ENCODE measurements around the gene GSDME.
"Not testable (repeated sequence)": the region's sequence is repeated elsewhere in the genome, so short reads cannot be mapped to it uniquely, and the experiment has no call there.

Gene GSDME

GRCh38 chr7:24757353-24758275 lies at the start of gene GSDME:
Gene GSDME, minus strand, starts transcription at chr7:24757464. Its CDS starts 7,690 bp downstream, at chr7:24749774.
- DNase-seq, result peak; percentile 66

GRCh38 chr7:24802300-24802699 lies 45.0 kb upstream of the GSDME start:
- DNase-seq, result no peak

DNA sequence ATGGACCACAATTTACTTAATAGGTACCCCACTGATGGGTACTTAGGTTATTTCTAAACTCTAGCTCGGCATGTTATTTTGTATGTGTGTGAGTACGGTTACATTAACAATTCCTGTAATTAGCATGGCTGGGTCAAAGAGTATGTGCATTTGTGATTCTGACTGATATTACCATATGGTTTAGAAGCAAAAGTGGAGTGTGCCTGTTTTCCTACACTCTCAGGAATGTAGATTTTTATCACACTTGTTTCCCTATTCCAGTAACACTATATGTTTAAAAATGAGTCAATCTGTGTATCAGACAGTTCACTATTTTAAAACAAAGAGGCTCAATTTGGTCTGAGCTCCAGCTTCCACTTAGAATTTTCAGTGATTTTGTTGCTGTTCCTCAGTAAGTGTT lies 44.6 kb upstream of the GSDME start:
- DNase-seq, result no peak

- no peak for DNase-seq
Measured at GRCh38 chr7:24800667-24801066, 43.4 kb upstream of the GSDME start.

DNA sequence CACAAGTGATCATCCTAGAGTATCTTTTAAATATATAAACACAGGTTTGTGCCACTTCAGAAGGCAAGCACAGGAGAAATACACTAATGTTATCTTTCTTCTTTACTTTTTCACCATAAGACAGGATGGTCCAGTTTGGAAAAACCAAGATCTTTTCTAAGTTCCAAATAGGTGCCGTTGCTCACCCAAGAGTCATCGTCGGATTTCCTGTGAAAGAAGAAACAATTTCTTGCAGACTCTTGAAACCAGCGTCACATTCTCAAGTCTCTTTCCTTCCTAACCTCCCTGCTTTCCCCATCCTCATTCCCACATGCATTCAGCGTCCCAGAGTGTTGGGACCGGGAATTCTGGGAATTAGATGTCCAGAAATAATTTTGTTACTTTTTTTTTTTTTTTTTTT lies 42.8 kb upstream of the GSDME start:
- no peak for DNase-seq

DNA sequence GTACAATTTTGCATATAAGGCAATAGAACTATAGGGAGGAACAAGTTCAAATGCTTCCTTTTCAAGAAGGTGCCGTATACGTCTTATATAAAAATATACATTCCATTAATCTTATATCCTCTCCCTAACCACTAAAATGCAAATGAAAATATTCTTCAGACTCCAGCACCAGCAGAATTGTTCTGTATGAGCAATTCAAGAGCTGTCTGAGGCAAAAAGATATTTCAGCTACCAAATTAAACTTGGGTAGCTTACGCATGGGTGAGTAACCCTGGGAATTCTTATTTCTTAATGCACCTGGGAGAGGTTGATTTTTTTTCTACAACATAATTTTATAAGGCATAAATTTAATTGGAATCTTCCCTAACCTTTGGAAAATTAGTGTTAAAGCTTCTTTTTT lies 42.2 kb upstream of the GSDME start:
- DNase-seq, result no peak

- DNase-seq, result no peak
Measured at GRCh38 chr7:24798261-24798660, 41.0 kb upstream of the GSDME start.

- DNase-seq, result no peak
Measured at GRCh38 chr7:24797270-24797669, 40.0 kb upstream of the GSDME start.

DNA sequence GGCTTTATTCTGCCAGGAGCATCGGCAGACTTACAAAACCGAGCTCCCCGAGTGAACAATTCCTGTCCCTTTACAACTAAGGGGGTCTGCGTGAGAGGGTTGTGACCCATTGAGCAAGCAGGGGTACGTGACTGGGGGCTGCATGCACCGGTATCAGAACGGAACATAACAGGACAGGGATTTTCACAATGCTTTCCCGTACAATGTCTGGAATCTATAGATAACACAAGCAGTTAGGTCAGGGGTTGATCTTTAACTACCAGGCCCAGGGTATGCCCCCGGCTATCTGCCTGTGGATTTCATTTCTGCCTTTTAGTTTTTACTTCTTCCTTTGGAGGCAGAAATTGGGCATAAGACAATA lies 38.1 kb upstream of the GSDME start:
- no peak for DNase-seq

GRCh38 chr7:24794751-24795406 lies 37.6 kb upstream of the GSDME start:
- DNase-seq, result not testable (repeated sequence)

DNA sequence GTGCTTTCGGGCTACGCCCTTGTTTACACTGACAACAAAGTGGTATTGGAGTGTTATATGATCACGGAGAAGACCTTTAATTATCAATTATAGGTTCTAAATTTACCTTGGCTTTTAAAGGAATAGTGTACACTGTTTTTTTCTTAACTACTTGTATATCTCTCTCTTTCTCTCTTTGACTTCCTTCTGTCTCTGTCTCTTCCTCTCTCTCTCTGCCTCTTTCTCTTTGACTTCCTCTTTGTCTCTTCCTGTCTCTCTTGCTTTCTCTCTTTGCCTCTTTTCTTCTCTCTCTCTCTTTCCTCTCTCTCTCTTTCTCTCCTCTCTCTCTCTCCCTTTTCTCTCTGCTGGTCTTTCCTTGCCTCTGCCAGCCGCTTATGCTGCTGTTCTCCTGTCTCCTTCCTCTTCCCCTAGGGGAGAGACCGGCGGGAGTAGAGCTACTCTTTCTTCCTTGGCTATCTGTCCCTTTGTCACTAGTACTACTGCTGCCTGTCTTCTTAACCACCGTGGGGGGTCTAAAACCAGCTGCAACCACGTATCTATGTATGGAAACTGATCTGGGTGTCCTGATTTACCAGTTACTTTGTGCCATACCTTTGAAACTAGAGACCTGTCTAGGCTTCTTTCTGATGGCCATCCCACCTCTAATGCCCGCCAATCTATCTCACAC lies 36.9 kb upstream of the GSDME start:
- no peak for DNase-seq

DNA sequence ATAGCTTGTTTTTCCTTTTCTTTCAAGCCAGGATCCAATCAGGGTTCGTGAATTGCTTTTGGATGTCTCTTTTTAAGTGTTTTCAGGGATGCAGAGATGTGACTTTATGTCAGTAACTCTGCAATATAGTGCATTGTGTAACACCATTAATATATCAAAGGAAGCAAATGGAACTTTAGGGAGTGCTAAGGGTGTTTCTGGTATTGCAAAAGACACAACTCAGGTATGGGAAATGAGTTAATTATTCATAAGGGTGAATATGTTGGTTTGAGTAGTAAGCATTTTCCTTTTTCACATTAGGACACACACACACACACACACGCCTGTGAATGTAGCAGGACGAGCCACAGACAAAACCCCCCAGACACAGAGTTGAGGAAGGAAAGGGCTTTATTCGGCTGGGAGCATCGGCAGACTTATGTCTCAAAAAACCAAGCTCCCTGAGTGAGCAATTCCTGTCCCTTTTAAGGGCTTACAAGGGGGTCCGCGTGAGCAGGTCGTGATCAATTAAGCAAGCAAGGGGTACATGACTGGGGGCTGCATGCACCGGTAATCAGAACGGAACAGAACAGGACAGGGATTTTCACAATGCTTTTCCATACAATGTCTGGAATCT lies 31.8 kb upstream of the GSDME start:
- DNase-seq, result no peak

- DNase-seq, result no peak
Measured at GRCh38 chr7:24788075-24788474, 30.8 kb upstream of the GSDME start.

DNA sequence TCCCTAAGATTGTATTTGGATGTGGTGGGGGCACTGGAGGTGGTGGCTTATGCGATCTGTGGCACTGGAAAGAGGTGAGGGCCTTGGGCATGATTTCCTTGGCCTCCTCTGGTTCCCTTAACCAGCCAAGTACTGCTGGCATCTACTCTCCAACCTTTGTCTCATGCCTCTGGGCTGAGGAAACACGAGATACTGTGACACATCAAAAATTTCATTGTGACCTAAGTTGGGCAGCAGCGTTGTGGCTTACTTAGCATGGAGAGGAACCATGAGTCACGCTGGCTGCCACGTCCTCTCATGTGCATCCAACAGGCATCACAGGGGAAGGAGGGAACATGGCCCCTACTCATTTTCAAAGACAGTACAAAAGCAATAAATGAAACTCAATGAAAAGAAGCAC lies 29.7 kb upstream of the GSDME start:
- DNase-seq, result peak; percentile 58

DNA sequence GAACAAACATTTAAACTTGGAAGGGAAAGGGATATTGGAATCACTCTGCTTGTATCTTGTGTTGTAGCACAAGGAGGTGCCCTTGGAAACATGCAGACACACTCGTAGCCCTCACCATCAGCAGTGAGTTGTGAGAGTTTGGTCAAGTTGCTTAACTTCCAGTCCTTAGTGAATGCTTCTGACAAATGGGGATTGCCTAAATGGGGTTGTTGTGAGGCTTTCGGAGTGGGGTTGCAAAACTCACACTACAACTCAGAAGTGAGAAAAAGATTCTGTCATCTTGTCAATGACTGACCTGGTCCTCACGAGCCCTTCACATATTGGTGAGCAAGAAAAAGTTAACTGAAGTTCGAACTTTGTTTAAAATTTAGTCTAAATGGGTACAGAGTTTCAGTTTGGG lies 29.0 kb upstream of the GSDME start:
- no peak for DNase-seq

GRCh38 chr7:24784277-24784676 lies 27.0 kb upstream of the GSDME start:
- no peak for DNase-seq

GRCh38 chr7:24783698-24784097 lies 26.4 kb upstream of the GSDME start:
- DNase-seq, result no peak

GRCh38 chr7:24781106-24781505 lies 23.8 kb upstream of the GSDME start:
- no peak for DNase-seq

DNA sequence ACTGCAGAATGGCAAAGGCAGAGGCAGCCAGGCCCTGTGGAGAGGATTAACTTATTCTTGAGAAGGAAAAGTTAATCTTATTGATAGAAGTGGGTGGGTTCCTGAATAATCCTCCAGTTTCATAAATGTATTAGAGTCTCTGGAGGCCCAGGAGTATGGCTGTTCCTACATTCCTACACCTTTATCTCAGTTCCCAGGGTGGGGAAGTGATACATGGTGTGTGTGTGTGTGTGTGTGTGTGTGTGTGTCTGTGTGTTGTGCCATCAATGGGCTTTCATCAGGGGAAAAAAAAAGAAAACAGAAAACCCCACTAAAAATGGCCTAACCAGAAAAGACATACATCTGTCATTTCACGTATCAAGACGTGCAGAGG lies 22.0 kb upstream of the GSDME start:
- no peak for DNase-seq

GRCh38 chr7:24778543-24779282 lies 21.4 kb upstream of the GSDME start:
- DNase-seq, result peak; percentile 30

DNA sequence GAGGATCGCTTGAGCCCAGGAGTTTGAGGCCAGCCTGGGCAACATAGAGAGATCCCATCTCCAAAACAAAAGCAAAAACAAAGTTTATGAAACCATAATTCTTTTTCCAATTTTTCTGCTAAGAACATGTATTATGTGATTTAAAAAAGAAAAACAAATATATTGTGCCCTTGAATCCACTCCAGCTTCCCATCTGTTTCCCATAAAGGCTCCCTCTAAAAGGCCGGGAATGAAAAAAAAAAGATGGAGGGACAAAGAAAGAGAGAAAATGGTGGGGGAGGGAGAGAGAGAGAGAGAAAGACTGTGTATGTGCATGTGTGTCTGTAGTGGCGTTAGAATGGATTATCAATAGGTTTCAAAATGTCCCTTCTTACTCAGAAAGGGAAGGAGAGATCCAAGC lies 20.5 kb upstream of the GSDME start:
- no peak for DNase-seq

DNA sequence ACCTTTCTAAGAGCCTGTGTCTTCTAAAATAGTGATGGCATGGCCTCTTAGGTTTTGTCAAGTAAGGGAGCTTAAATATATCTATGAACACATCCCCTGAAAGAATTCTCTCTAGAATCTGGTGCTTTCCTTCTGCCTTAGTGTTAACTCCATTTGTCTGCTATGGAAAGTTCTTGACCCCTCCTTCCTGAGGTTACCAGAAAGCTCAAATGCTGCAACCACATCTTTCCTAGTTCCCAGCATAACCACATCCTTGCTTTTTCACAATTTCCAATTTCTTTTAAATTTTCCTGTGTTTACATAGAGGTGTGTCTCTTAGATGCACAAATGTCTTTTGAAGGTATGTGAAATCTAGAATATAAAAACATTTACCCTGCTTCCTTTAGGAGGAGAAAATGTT lies 16.4 kb upstream of the GSDME start:
- DNase-seq, result no peak

DNA sequence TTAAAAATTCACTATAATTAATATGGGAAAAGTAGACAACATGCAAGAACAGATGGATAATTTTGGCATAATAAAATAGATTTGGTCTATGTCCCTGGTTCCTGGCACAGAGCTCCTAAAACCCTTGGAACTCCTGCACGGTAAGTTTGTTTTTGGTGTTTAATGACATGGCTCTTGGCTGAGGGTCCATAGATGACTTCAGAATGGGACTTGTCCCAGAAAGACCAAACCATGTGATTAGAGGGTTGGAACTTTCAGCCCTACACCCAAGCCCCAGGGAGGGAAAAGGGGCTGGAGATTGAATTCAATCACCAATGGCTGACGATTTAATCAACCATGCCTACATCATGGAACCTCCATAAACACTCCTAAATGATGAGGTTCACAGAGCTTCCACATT lies 12.6 kb upstream of the GSDME start:
- no peak for DNase-seq
